ENCODE data around the gene THBS2.
"Not testable (repeated sequence)": the region's sequence is repeated elsewhere in the genome, so short reads cannot be mapped to it uniquely, and the experiment has no call there.

DNA sequence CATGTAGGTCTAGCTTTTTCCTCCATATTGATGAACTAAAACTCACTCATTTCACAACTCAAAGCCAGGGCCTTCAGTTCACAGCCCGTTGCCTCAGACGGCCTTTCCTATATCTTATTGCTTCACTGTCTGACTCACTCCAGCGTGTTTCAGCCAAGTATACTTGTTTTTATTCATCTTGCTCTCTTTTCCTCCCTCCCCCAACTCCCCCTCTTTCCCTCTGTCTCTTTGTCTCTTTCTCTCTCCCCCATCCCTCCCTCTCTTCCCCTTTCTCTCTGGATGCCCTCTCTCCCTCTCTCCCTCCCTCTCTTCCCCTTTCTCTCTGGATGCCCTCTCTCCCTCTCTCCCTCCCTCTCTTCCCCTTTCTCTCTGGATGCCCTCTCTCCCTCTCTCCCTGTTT is 38.9 kb downstream of the THBS2 start:
- TF ChIP-seq, protein P1, sequence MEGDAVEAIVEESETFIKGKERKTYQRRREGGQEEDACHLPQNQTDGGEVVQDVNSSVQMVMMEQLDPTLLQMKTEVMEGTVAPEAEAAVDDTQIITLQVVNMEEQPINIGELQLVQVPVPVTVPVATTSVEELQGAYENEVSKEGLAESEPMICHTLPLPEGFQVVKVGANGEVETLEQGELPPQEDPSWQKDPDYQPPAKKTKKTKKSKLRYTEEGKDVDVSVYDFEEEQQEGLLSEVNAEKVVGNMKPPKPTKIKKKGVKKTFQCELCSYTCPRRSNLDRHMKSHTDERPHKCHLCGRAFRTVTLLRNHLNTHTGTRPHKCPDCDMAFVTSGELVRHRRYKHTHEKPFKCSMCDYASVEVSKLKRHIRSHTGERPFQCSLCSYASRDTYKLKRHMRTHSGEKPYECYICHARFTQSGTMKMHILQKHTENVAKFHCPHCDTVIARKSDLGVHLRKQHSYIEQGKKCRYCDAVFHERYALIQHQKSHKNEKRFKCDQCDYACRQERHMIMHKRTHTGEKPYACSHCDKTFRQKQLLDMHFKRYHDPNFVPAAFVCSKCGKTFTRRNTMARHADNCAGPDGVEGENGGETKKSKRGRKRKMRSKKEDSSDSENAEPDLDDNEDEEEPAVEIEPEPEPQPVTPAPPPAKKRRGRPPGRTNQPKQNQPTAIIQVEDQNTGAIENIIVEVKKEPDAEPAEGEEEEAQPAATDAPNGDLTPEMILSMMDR (IDR thresholded peaks at IDR 0.05; ENCODE audit: low read length) = not testable (repeated sequence)
- TF ChIP-seq EZH2 (IDR thresholded peaks at IDR 0.05; ENCODE audit: borderline replicate concordance, low read length) = not testable (repeated sequence)

All from OCI-LY1 (cell line).